NCI-H2196 treated with DMSO at 0.1 percent for 48 hours (cell line): ENCODE data around the gene RALGPS1.

Source experiments
- DNase-seq: peaks from one replicate; lab custom pipeline; 2025; ENCODE audit not compliant: unreplicated experiment; lab: John Stamatoyannopoulos, UW

Gene RALGPS1

GRCh38 chr9:127149010-127149409, 234.4 kb downstream of the RALGPS1 start:
- no peak for DNase-seq

- no peak for DNase-seq
These were observed 235.1 kb downstream of the RALGPS1 start for GRCh38 chr9:127149463-127150390.

DNA sequence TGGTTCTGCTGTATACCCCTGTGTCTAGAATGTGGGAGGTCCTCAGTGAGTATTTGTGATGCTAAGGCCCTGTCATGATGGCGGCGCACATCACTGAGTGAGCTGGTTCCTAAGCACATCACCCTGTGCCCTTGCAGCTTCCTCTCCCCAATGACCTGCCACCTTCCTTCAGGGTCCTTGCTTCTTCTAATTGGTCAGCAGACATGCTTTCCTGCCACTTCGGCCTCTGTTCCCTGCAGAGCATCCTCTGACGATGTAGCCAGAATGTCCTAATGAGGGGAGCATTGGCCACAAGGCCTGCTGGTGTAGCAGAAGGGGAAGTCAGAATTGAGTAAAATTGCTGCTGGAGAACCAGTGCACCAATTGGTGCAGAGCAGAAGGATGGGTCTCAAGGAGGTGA, 238.9 kb downstream of the RALGPS1 start:
- DNase-seq: no peak

DNA sequence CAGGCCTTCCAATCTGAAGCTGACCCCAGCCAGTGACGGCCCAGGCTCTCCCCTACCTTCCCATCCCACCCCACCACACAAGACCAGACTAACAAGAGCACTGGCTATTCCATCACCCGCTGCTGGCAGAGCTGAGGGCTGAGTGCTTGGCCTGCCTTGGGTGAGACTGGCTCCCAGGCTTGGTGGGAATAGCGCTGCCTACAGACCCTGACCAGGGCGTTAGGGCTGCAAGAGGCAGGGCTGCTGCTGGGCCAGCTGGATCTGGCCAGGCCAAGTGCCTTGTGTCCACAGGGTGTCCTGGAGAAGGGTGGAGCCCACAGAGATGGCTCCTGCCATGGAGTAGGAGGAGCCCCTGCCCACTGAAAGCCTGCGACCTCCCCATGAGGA, 239.4 kb downstream of the RALGPS1 start:
- no peak for DNase-seq

DNA sequence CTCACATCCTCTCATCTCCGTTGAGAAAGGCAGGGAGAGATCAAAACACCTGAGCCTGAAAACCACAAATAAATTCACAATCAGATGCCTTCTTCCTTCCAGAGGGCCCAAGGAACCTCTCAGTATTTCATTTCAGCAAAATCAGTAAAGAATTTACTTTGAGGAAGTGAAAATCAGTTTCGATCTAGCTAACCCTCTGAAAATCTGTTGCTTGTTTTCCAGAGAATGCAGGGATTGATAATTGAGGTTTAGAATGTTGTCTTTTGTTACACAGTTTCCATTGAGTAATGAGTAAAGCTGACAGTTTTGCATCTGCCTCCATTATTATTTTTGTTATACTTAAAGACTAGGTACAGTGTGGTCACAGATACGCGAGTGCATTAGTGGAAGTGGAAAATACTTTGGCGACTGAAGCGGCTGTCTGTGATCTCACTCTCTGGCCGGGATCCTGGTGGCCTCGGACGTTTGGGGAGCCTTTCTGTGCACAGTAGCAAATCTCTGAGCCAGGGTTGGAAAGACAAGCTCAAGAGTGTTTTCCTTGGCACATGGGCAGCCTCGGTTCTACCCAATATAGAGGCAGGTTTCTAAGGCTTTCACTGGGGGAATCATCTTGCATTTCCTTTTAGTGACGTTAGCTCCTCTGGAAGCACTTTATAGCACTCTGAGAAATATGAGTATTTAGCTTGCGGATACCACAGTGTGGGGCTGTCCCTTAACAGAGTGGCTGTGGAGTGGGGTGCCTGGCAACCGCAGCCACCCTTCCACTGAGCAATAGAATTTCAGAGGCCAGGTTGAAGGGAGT, 240.0 kb downstream of the RALGPS1 start:
- DNase-seq: peak; percentile 24

- DNase-seq: no peak
These were observed 240.9 kb downstream of the RALGPS1 start for GRCh38 chr9:127155314-127155960.

GRCh38 chr9:127158786-127159324, 244.3 kb downstream of the RALGPS1 start:
- DNase-seq: no peak

DNA sequence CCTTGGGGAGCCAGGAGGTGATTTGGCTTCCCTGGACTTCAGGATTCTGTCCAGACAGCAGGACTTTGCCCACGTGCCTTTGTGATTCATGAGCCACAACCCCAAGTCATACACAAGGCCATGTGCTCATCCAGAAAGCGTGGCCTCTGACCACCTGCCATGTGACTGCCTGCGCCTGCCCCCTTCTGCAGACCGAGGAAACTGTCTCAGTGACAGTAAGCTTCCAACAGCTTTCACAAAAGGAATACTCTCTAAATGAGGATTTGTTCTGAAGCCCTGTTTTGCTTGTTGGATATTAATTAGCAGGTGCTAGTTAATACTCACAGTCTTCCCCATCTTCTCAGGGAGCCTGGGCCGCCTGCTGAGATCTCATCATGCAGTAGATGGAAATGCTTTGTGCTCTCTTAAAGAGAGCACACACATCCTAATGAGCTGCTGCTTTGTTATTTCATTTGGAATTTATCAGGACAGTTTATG, 244.8 kb downstream of the RALGPS1 start:
- DNase-seq: no peak

DNA sequence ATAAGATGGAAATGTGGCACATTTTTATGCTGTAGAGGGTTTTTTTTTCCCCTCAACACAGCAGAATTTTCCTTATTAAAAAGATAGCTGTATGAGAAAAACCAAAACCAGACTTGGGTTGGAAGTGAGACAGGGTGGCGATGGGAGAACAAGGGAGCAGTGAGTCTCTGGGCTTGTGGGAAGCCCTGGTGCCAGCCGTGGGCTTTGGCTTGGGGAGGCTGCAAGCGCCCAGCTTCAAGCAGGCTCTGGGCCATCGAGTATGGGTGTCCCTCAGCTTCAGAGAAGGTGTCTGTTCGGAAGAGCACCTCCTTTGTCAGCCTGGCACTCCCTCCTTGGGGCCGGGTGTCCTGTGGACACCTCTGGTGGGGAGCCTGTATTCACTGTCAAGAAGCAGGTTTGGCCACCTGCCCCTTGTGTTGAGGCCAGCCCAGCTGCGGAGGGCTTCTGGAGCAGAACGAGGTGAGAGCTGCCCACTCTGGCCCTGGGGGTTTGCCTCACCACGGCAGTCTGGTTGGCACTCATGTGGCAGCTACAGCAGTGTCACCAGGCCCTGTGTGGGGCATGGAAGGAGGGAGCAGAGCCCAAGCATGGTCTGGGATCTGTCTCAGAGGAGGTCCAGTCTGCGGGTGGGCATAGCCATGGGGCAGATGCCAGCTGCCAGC, 245.5 kb downstream of the RALGPS1 start:
- DNase-seq: no peak

DNA sequence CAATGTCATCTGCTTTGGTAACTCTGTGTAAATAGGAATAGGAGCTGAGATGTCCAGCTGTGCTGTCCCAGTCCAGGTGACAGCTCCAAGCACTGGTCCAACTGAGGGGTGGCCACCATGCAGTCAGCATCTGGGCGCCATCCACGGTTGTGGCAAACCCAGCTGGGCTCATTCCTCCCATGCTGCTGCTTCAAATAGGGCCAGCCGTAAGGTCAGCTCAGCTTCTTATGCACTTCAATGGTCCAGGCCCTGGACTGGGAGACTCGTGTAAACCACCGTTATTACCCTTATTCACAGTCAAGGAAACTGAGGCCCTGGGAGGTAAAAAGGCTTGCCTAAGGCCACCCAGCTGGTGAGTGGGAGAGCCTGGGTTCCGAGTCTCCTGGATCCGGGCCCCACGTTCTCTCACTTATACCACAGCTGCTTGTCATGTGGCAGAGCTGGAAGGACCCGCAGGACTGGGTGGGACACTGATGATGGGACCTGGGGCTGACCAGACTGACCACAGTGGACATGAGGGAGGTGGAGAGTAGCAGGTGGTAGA, 246.6 kb downstream of the RALGPS1 start:
- DNase-seq: no peak

GRCh38 chr9:127162046-127162863, 247.7 kb downstream of the RALGPS1 start:
- no peak for DNase-seq

GRCh38 chr9:127162864-127163365, 248.3 kb downstream of the RALGPS1 start:
- DNase-seq: no peak

DNA sequence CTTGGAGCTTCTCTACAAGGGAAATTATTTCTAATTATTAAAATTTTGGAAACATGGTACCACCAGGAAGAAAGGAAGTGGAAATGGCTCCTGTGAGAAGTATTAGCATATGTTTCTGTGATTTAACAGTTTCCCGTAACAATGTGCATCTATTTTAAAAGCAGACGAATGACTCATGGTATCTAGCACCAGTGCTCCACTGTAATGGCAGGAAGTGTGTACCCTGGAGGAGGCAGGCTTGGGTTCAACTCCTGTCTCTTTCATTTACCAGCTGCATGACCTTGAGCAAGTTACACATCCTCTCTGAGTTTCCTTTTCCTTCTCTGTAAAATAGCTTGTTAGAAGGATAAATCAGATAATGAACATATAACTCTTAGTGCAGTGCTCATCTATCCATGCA, 248.8 kb downstream of the RALGPS1 start:
- DNase-seq: no peak

DNA sequence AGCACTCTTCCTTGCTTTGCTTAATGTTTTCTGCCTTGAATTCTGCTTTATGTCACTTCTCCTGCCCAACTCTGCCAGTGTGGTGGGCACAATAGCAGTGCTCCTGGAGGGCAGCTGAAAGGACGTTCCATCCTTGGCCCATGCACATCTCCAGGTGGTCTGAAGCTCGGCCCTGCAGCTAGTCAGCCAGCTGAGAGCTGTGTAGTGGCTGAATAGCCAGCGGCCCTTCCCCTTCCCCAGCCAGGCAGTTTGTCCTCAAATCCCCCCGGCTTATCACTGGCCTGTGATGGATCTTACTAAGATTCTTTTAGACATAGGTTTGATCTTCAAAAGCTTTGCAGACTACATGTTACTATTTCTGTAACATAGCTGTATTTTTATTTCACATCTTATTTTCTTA, 250.5 kb downstream of the RALGPS1 start:
- DNase-seq: no peak

GRCh38 chr9:127166111-127166510, 251.5 kb downstream of the RALGPS1 start:
- no peak for DNase-seq

- DNase-seq: no peak
These were observed 252.3 kb downstream of the RALGPS1 start for GRCh38 chr9:127166651-127167524.

DNA sequence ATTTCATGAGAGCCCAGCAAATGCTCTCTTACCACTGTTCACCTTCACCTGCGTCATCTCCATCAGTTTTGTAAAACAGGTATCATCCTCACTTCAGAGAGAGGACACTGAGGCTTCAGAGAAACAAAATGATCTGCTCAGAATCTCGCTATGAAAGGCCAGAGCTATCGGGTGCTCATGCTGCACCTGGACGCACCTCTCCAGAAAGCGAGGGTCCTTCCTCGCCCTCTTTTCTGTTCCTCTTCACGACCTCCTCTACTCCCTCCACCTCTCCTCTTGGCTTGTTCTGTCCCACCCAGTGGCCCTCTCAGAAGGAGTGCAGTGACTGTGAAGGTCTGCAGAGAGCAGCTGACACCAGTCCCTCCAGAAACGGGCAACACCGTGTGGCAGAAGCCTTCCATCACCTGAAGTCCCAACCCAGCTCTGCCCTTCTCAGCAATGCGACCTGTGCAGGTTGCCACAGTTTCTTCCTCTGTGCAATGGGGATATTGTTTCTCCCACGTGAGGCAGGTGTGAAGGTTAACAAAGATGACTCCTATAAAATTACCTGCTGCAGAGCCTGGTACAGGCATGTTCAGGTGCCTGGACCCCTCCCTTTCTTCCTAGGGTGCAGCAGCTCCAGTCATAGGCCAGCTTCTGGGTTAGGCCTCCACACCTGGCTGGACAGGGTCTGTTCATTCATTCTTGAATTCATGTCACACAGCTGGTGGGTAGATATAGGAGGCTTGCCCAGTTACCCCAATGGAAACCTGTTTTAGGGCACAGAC, 253.2 kb downstream of the RALGPS1 start:
- no peak for DNase-seq
